ENCODE results near the gene SOSTDC1. TPM values are rescaled to one million over a fixed set of nuclear protein-coding genes. Genes with fewer than 3 reads are reported as not detected.

The SOSTDC1 gene
- total RNA-seq, 1 experiment from 2014 or later = not detected

GRCh38 chr7:16420649-16421332 is 44.7 kb downstream of the SOSTDC1 start:
- peak; percentile 77 for DNase-seq (ENCODE audit: low read depth)

DNA sequence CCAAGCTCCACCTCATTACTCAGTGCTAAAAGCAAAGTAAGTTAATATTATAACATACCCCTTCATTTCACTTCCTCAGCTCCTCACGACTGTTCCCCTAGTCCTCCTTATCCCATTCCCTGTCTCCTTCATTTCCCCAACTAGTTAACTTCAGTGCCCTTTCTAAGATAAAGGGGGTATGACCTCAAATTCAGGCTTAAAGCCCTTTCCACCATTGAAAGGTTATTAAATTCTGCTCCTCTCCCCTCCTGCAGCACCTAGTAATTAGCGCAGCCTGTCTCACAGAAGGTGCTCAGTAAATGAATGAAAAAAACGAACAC is 45.2 kb downstream of the SOSTDC1 start:
- DNase-seq (ENCODE audit: low read depth) = no peak

DNA sequence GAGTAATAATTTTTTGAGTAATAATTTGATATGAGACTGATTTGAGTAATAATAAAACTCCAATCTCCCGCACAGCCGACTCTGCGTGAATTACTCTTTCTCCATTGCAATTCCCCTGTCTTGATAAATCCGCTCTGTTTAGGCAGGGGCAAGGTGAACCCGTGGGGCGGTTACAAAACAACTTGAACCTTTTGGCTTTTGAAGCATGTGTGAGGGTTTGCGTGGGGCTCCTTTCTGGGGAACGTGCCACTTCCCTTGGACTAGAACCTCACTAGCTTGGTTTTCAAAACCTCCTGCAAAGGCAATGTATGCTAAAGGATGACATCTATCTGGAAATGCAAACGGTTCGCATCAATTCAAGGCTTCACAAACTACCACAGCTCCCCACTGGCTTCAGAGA is 45.7 kb downstream of the SOSTDC1 start:
- no peak for DNase-seq (ENCODE audit: low read depth)

DNA sequence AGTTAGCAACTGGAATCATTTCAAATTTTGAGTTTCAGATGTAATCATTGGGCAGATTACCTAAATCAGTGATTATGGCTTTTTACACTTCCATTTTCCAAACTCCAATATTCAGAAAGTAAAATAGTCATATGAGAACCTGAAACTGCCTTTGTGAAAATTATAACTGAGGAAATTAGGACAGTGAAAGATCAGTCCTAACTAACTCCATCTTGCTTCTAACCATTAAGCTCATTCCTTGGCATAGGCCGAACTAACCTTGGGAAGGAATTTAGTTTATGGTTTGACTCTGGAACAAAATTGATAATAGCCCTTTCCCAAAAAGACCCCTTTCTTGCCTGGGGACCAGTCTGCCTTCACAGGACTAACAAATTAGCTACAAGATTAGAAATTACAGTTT is 46.4 kb downstream of the SOSTDC1 start:
- no peak for DNase-seq (ENCODE audit: low read depth)

GRCh38 chr7:16417906-16418305 is 47.6 kb downstream of the SOSTDC1 start:
- DNase-seq (ENCODE audit: low read depth) = no peak

DNA sequence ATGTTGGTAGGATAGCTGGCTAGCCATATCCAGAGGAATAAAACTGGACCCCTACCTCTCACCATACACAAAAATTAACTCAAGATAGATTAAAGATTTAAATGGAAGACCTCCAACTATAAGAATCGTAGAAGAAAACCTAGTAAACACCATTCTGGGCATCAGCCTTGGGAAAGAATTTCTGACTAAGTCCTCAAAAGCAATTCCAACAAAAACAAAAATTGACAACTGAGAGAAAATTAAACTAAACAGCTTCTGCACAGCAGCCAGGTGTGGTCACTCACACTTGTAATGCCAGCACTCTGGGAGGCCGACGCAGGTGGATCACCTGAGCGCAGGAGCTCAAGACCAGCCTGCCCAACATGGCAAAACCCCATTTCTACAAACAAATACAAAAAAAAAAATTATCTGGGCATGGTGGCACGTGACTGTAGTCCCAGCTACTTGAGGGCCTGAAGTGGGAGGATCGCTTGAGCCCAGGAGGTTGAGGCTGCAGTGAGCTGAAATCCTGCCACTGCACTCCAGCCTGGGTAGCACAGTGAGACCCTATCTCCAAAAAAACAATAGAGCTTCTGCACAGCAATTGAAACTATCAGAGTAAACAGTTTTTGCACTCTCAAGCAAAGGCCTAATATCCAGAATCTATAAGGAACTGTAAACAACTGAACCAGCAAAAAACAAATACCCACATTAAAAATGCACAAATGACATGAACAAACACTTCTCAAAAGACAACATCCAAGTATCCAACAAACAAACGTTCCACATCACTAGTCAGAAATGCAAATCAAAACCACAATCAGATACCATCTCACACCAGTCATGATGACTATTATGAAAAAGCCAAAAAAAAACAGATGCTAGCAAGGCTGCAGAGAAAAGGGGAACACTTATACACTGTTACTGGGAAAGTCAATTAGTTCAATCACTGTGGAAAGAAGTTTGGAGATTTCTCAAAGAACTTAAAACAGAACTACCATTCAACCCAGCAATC is 49.0 kb downstream of the SOSTDC1 start:
- peak; percentile 60 for DNase-seq (ENCODE audit: low read depth)

DNA sequence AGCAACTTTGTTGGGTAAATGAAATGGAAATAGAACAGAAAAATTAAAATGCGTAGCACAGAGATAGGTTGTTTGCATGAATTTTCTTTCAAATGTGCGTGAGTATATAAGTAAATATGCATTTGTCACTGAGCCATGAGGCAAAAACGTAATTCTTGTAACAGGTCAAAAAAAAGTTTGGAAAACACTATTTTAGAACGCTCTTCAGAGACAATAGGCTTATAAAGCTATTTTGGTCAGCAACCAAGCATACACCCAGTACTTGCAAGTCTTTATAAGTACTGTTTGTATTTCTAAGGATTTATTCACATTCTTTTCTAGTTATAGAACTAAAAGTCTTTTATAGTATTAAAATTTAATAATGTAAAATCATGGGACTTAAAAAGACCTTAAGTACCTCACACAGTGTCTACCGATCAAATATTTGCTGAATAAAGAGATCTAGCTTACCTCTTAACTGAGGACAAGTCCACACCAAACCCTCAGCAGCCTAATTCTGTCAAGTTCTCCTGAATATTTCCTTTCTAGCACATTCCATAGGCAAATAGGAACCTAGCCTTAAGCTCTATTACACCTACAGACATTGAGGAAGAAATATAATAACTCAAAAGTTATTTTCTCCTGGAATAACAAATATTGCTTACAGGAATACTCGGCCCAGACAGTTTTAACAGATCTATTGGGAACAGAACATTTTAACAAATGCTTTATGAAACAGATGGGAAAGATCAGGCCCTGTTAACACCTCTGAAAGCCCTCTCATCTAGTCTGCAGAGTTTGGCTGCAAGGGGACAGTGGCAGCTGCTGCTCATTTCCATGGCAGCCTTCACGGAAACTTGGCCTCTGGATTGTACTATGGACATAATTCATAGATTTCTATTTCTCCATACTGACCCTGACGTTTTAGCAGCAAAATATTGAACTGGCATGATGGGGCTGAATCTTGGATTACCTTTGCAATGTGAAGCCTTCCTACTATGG is 53.0 kb downstream of the SOSTDC1 start:
- DNase-seq (ENCODE audit: low read depth) = no peak

Small RNA genes within 50 kb of the gene (small RNA-seq; reads per million reads assigned to genes)
- not detected for gene AC005014.3

Other genes starting within 250 kb of the SOSTDC1 start
- gene CRPPA, start 44.2 kb downstream of the SOSTDC1 start, total RNA-seq (2014; rRNA removed; shearing (Covaris generic)) = 0.74 and 1.4 TPM in 2 replicates
- gene LRRC72, start 61.1 kb upstream of the SOSTDC1 start, total RNA-seq (2014; rRNA removed; shearing (Covaris generic)) = not detected in 2 replicates
- gene ANKMY2, start 180.0 kb upstream of the SOSTDC1 start, total RNA-seq (2014; rRNA removed; shearing (Covaris generic)) = 17.8 and 25.4 TPM in 2 replicates
- 120 and 128 TPM in 2 replicates for gene BZW2, start 180.4 kb upstream of the SOSTDC1 start, total RNA-seq (2014; rRNA removed; shearing (Covaris generic))